NCI-H128 (cell line): Measurements from ENCODE around the gene CNNM1.

Experiments used
- DNase-seq: peaks from one replicate; lab custom pipeline; 2025; ENCODE audit not compliant: unreplicated experiment; lab: John Stamatoyannopoulos, UW

CNNM1 gene

DNA sequence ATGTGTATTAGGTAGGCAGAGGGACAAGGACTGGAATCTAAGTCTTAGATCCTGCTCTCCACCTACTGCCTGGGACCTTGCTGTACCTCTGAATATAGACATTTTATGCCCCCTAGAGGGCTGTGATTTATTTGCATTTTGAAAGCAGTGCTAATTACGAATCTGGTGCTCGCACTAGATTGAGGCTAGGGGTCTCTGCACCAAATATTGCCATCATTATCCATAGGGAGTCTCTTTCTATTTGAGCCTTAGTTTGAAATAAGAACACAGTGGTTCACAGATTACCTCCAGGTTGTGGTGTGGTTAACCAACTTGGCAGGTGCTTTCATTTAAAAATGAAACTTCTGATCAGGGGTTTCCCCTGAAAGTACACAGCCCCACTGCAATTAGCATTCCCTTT lies 41.8 kb downstream of the CNNM1 start:
- DNase-seq = no peak

DNA sequence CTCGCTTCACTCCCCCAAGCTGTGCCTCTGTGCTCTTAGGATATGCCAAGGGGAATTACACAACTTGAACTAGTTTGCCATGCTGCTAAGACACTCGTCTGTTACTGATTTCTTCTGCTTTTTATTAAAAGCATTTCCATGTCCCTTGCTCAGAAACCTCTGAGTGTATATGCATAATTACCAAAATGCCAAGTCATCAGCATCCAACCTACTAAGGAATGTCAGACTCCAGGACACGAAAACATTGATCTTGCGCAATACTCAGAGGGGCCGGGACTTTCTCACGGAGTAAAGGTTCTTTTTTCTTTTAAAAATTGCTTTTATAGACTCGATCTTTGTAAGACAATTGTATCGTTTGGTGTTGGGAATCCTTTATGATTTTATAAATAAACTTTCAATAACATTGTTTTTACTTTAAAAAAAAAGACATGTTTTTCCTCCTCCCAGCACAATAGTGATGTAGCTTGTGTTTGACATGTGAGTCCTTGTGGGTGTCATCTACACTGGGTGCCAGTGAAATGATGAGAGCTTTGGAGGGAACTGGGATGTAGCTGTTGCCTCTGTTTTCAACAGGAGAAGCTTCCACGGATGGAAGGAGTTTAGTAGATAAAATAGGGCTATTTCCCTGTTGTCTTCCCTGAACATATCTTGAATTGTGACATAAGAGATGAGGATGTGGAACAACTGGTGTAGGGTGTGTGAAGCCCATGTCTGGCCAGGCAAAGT lies 43.6 kb downstream of the CNNM1 start:
- no peak for DNase-seq

DNA sequence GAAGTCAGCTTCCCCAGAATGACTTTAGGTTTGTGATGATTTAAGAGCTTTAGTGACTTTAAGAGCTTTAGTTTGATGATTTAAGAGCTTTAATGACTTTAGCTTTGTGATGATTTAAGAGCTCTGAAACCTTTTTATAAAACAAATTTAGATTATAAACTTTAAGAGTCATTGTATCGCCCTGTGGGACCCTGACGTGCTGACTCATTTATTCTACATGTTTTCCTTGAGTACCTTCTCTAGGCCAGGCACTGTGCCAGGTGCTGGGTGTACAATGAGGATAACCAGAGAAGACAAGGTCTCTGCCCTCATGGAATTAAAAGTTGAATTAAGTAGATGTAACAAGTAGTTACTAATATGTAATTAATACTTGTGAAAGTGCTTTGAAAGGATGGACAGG lies 45.4 kb downstream of the CNNM1 start:
- DNase-seq = no peak

DNA sequence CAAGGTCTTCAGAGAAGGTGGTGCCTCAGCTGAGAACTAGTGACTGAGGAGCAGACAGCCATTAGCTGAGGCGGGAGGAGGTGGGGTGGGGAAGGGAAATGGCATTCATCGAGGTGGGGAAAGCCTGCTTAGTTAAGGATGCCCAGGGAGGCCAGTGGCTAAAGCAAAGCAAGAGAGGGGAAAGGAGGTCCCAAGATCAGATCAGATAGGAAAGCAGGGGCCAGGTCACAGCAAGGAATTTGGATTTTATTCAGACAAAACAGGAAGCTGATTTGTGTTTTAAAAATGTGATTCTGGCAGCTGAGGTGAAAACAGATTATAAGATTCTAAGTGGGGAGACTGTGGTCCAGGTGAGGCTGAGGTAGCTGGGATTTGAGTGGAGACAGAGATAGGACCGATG lies 45.8 kb downstream of the CNNM1 start:
- DNase-seq = no peak

DNA sequence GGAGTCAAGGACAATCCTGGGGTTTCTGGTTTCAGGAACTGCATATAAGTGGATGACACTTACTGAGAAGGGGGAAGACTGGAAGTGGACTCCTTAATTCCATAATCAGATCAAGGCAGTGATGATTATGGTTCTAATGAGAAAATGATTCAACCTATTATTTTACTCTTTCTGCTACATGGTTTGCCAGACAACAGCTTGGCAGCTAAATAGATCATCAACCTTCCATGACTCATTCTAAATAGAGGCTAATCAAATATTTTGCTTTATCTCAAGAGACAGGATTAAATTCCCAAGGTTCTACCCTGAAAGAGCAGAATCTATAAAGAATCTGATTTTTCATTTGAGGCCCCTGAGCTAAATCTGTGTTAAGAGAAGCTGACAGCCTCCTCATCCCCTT lies 46.3 kb downstream of the CNNM1 start:
- DNase-seq = no peak

DNA sequence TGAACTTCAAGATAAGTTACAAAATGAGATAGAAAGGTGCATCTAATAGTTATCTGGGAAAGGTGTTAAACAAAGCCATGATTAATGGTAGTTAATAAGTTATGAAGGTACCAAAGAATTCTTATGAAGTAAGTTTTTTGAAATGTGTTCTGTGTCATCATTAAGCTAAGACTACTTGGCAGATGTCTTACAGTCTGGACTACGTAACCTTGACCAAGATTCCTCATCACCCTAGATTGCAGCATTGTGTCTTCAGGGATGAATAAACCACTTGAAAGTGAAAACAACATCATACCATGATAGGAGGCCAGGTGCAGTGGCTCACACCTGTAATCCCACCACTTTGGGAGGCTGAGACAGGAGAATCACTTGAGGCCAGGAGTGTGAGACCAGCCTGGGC lies 53.0 kb downstream of the CNNM1 start:
- DNase-seq = no peak

DNA sequence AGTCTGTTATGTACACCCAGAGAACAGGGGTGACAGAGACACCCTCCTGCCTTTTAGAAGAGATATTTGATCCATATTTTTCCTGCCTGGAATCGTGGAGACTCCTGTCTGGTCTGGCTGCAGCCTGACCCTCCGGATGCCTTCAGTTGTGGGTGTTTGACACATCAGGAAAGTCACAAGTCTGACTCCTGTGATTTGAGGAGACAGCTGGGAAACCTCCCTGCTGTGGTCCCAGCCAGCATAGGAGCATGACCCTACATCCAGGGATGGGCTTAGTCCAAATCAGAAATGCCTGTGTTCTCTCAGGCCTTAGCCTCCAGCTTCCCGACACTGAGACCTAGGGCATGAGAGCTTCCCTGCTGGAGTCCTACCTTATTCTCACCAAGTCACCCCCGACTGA lies 57.9 kb downstream of the CNNM1 start:
- no peak for DNase-seq

DNA sequence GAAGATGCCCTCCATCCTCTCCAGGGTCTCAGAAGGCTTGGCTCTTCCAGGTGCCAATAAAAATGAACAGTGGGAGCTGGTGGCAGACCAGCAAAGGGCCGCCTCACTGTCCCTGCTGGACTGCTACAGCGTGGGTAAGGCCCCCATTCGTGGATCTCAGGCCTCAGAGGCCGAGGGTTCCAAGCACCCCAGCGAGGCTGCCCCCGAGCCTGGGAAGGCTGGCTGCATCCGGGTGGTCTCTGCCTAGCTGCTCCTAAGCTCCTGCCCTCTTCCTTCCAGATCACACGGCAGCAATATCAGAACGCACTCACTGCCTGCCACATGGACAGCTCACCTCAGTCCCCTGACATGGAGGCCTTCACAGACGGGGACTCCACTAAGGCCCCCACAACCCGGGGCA lies 58.4 kb downstream of the CNNM1 start:
- no peak for DNase-seq

DNA sequence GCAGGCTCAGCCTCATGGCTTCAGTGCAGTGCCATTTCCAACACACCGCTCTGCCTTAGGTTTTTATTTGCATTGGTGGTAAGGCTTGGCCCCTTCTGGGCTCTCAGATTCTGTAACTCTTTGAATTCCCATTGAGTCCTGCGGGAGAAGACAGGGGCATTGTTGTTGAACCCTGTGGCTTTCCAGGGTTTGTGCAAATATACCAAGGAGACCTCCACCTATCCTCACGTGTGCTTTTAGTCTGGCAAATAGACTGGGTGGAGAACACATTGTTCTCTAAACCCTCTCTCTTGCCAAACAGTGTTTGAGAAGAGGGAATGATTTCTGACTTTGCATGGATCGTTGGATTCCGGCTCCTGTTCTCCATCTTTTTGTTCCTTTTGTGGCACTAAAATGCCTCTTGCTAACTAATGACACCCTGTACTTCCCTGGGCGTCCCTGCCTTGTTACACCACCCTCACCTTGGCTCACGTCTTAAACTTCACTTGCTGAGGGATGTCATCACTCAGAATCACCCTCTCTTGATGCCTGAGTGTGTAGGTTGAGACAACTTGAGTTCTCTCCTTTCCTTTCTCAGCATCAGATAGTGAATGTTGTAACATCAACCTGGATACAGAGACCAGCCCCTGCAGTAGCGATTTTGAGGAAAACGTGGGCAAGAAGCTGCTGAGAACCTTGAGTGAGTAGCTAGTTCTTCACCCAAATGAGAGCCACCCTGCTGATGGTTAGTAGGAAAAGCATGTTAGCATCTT lies 60.7 kb downstream of the CNNM1 start:
- DNase-seq = no peak

DNA sequence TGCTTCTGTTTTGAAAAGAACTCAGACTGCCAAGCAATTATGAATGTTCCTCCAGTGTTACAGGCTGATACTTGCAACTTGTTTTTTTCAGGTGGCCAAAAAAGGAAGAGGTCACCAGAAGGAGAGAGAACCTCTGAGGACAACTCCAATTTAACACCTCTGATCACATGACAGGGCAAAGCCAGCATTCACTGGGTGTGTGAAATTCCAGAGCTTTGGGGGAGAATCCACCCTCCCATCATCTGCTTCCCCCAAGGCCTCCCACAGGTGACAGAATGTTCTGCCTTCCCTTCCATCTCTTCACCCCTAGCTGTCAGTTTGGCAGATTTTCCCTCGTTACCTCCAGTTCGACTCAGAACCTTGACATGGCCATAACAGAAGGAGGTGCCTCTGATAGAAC lies 62.2 kb downstream of the CNNM1 start:
- DNase-seq = no peak

DNA sequence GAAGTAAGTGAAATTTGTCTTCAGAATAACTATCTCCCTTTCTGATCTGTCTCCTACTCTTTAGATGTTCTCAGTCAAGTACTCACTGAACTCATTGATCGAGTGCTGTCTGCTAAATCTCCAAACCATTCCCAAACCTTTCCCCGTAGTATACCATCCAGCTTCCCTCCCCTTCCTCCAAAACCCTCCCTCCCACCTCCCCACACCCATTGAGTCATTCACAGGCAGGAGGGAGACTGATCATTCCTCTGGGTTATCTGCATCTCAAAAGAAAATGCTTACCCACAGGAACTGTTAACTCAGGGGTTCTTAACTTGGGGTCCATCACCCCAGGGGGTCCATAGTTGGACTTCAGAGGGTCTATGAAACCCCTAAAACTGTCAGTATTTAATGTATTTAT lies 63.9 kb downstream of the CNNM1 start:
- DNase-seq = no peak

DNA sequence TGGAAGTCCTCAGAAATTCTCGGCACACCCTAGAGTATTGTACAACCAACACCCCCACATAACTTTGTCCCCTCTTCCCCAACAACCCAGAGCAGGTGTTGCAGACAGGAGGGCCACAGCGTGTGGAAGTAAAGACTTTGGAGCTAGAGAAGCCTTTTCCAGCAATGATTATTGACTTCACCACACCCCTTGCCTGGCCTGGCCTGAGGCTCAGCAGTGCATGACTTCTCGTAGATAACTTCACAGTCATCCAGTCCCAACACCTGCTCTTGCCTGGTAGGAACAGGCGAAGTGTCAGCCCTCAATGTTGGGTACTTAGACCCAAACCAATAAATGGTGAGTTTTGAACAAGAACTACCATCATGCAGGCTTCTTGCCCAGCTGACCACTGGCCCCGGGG lies 64.5 kb downstream of the CNNM1 start:
- DNase-seq = no peak

DNA sequence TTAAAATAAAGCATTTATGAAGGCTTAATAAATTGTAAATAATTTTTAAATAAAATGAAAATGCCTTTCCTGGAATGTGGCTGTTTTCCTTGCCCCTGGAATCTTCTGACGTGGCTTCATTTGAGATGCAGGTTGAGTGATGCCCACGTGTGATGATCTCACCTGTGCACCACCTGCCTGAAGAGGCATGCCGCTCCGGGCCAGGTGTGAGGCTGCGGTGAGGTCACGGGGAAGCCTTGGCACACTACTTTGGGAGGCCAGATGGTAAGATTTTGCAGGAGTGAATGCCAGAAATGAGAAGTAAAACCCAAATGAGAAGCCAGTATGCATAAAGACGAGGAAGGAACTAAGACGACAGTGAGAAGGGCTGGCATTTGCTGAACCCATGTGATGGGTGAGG lies 65.1 kb downstream of the CNNM1 start:
- no peak for DNase-seq

DNA sequence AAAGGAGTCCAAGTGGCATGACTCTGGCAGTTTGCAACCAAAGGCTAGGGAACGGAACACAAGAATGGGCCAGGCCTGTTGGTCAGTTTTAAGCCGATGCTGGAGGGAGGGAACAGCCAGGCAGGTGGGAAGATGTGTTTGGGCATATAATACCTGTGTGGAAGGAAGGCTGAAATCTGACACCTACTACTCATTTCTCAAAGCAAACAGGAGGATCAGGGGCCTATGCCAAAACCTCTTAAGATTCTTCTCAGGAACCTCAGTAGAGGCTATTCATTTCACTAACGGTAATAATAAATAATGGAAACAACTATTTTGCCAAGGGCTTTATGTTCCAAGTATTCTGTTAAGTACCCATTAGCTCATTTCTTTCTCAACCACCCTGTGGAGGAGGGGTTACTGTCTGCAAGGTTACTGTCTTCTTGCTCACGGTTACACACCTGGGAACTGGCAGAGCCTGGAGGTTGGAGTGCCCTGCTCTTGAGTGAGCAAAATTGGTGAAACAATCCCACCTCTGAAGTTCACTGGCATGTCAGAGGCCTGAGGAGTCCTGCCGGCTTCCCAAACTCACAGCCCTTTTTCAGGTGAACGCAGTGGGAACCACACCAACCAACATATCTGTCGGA lies 65.7 kb downstream of the CNNM1 start:
- no peak for DNase-seq

DNA sequence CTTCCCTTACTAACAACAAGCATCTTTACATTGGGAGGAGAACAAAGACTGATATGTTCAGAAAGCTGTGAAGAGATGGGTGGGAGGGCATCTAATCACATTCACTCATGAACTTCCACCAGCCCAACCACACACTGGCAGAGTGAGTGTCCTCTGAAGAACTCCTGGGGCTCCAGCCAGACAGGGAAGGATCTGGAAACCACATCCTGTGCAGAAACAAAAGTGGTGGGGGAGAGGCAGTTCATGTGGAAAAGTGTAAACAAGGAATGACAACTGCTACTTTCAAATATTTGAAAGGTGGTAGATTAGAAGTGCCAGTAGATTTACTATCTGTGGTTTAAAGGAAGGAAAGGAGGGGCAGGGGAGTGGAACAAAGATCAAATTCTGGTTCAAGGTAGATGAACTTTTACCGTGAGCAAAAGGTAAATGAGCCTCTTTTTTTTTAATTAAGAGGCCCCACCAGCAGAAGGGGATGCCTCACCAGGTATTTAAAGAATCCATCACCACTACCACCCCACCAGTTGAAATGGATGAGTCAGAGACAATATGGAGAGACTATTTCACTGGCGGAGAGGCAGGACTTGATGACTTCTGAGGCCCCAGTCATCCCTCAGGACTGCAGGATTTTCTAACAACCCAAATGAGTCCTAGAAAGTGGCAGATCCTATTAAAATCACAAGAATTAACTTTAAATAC lies 66.7 kb downstream of the CNNM1 start:
- DNase-seq = no peak

DNA sequence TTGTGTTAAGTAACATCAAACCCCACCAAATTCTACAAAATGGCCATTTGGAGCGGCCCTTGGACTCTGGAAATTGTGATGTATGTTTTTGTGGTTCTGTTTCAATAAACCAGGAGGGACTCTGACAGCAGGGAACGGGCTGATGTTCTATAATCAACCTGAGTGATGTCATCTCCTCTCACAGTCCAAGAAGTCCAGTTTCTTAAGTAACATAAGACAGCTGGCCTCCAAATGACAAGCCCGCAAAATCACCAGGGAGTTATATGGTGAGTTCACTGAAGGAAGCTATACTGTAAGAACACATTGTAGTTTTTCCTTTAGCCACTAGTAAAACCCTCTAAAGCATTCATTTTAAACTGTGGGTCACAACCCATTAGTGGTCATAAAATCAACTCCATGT lies 67.3 kb downstream of the CNNM1 start:
- DNase-seq = no peak

DNA sequence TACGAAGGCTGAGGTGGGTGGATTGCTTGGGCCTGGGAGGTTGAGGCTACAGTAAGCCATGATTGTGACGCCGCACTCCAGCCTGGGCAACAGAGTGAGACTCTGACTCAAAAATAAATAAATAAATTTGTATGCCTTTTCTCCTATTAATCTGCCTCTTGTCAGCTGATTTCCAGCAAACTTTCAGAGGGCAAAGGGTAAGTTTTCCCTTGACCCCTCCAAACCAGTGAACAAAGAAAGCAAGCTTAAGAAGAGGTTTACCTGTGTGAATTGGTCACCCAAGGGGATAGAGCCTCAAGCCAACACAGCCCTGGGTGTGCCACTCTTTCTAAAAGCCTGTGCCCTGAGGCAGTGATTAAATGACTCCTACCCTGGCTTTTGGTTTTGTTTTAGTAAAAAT lies 70.5 kb downstream of the CNNM1 start:
- no peak for DNase-seq

DNA sequence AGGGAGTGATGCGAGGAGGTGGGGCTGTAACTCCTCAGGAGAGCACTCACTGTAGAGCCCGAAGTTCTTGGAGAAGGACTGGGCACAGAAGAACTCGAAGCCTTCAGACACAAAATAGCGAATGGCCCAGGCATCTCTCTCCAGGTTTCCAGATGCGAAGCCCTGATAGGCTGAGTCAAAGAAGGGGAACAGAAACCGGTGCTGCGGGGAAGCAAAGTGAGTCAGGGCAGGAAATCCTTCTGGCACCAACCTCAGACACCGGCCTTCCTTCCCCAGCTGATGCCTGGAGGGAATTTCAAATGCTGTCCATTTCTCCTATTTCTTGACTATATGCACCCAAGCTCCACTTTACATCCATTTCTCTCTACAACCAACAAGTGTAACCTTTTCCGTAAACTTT lies 74.5 kb downstream of the CNNM1 start:
- no peak for DNase-seq

DNA sequence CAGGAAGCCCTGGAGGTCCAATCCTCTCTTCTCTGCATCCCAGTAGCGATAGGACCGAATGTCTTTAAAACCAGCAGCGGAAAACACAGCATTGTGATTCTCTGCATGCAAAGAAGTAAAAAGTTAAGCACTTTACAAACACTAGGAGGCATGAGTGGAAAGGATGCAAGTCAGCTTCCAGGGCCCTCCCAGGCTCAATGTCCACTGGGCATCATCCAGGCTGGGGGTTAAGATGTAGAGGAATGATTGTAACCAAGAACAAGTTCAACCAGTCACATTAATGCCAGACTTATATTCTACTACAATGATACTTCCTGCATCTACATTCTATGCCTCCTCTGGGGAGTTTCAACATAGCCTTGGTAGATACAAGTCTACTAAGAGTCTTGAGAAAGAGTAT lies 77.0 kb downstream of the CNNM1 start:
- no peak for DNase-seq

DNA sequence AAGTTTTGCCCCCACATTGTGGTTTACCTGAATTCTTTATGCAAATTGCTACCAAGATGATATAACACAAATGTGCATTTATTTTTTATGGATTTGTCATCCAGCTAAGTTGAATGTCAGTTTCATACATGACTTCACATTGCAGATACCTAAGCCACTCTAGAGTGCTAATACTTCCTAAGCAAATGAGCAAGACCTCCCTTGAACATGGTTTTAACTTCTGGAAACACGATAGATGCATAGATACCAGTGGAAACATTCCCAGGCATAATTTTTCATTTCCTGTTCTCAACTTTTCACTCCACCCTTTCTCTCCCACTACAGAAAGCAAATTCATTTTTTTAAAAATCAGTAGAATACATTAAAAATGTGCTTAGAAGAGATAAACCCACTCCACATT lies 81.0 kb downstream of the CNNM1 start:
- no peak for DNase-seq

DNA sequence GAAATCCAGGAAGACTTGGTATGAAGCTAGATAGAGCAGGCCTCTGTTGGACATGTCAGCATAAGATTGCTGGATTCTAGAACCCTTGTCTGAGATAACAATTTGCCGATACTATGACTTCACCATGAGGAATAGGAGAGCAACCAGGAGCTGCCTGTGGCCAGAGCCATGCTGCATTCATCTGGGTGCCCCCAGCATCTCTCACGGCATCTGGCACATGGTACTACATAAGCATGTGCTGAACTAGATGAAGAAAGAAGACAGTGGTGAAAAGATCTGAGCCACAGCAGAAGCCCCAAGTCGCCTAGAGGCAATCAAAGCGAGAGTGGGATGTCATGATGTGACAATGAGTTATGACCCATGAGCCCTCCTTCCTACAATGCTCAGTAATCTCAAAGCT lies 81.7 kb downstream of the CNNM1 start:
- DNase-seq = no peak

DNA sequence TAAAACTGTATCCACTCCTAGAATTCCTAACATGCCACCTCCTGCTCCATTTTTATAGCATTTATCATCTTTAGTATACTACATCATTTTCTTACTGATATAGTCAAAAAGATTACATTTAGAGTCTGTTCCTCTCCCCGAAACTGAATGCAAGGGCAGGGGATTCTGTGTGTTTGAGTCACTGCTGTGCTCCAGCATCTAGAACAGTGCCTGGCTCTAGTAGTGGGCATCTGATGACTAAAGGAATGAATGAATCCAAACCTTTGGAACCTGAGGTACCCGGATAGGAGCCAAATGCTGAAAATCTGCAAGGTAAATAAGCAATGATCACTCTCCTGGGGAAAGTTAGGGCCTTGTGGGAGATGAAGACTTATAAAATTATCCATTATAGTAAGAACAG lies 82.4 kb downstream of the CNNM1 start:
- no peak for DNase-seq
